ENCODE results near the gene ADAM10. TPM values are rescaled to one million over a fixed set of nuclear protein-coding genes. Genes with fewer than 3 reads are reported as not detected.

Gene ADAM10
- total RNA-seq, 4 donors from 2014 or later: 45.1 to 57.0 (median 52.5) TPM

- H3K4me3 ChIP-seq: no peak overlapping the region
- no peak for TF ChIP-seq POLR2A (IDR thresholded peaks at IDR 0.05)
- no peak for TF ChIP-seq POLR2AphosphoS5 (IDR thresholded peaks at IDR 0.05)
- no peak for TF ChIP-seq CTCF (IDR thresholded peaks at IDR 0.05)
- no peak for TF ChIP-seq EP300 (IDR thresholded peaks at IDR 0.05)
- no peaks in the 10 kb centered on the region for H3K36me3 ChIP-seq
- no peak for DNase-seq (ENCODE audit: low spot score in 2 of 2)
- H3K4me1 ChIP-seq: no peaks in the 10 kb centered on the region
- WGBS: 70% methylated on average over 3 of the region's 3 CpGs
- H3K27ac ChIP-seq: no peak overlapping the region
- no peaks in the 10 kb centered on the region for H3K27me3 ChIP-seq
- H3K9me3 ChIP-seq: no peaks in the 10 kb centered on the region
Measured at GRCh38 chr15:58583171-58583908, 166.2 kb downstream of the ADAM10 start.

- TF ChIP-seq CTCF (IDR thresholded peaks at IDR 0.05) (no peak), POLR2AphosphoS5 (IDR thresholded peaks at IDR 0.05) (no peak), EP300 (IDR thresholded peaks at IDR 0.05) (no peak), POLR2A (IDR thresholded peaks at IDR 0.05) (no peak)
Measured at GRCh38 chr15:58582160-58582559, 167.3 kb downstream of the ADAM10 start.

GRCh38 chr15:58576657-58577056, 172.8 kb downstream of the ADAM10 start:
- Histone ChIP-seq H3K4me3 (no peak overlapping the region), H3K36me3 (no peaks in the 10 kb centered on the region), H3K27ac (no peak overlapping the region), H3K4me1 (no peaks in the 10 kb centered on the region), H3K9me3 (no peaks in the 10 kb centered on the region), H3K27me3 (no peaks in the 10 kb centered on the region)
- TF ChIP-seq POLR2AphosphoS5 (IDR thresholded peaks at IDR 0.05): no peak
- no peak for TF ChIP-seq CTCF (IDR thresholded peaks at IDR 0.05)
- TF ChIP-seq POLR2A (IDR thresholded peaks at IDR 0.05): no peak
- no peak for TF ChIP-seq EP300 (IDR thresholded peaks at IDR 0.05)
- DNase-seq (ENCODE audit: low spot score in 2 of 2): no peak

More at GRCh38 chr15:58582160-58582559, 167.3 kb downstream of the ADAM10 start:
- no peaks in the 10 kb centered on the region for H3K36me3 ChIP-seq
- DNase-seq (ENCODE audit: low spot score in 2 of 2): no peak
- no peaks in the 10 kb centered on the region for H3K9me3 ChIP-seq
- no peaks in the 10 kb centered on the region for H3K27me3 ChIP-seq
- no peak overlapping the region for H3K4me3 ChIP-seq
- H3K4me1 ChIP-seq: no peaks in the 10 kb centered on the region
- WGBS: 53% methylated on average over 3 of the region's 3 CpGs
- H3K27ac ChIP-seq: no peak overlapping the region

- 91% methylated on average over 14 of the region's 14 CpGs for WGBS
- H3K36me3 ChIP-seq: no peaks in the 10 kb centered on the region
- no peak for DNase-seq (ENCODE audit: low spot score in 2 of 2)
- no peak overlapping the region for H3K4me3 ChIP-seq
- no peaks in the 10 kb centered on the region for H3K4me1 ChIP-seq
- no peaks in the 10 kb centered on the region for H3K27me3 ChIP-seq
- TF ChIP-seq POLR2AphosphoS5 (IDR thresholded peaks at IDR 0.05) (no peak), EP300 (IDR thresholded peaks at IDR 0.05) (no peak), CTCF (IDR thresholded peaks at IDR 0.05) (no peak), POLR2A (IDR thresholded peaks at IDR 0.05) (no peak)
- H3K27ac ChIP-seq: no peak overlapping the region
- H3K9me3 ChIP-seq: no peaks in the 10 kb centered on the region
Measured at GRCh38 chr15:58575045-58575786, 174.3 kb downstream of the ADAM10 start.

- DNase-seq (ENCODE audit: low spot score in 2 of 2): no peak
- no peaks in the 10 kb centered on the region for H3K36me3 ChIP-seq
- no peak overlapping the region for H3K4me3 ChIP-seq
- TF ChIP-seq POLR2A (IDR thresholded peaks at IDR 0.05) (no peak), POLR2AphosphoS5 (IDR thresholded peaks at IDR 0.05) (no peak), CTCF (IDR thresholded peaks at IDR 0.05) (no peak), EP300 (IDR thresholded peaks at IDR 0.05) (no peak)
- H3K9me3 ChIP-seq: no peaks in the 10 kb centered on the region
- 47% methylated on average over 4 of the region's 4 CpGs for WGBS
- no peak overlapping the region for H3K27ac ChIP-seq
- no peaks in the 10 kb centered on the region for H3K4me1 ChIP-seq
- H3K27me3 ChIP-seq: no peaks in the 10 kb centered on the region
Measured at GRCh38 chr15:58574631-58575030, 174.9 kb downstream of the ADAM10 start.
